Body of pancreas (tissue), 4 donors: Measurements from ENCODE around the gene CLK3.

Source experiments
- CTCF ChIP-seq, 7 experiments: fragments of 450-650 bp in 4 of 7; fragments of 200-600 bp in 3 of 7; sonication (generic) in 3 of 7; IDR thresholded peaks; one replicate each; pipeline ENCODE4 v1.5.1; 2016 to 2019; ENCODE audit warnings: antibody characterized with exemption in 7 of 7
- POLR2A ChIP-seq, 3 donors: fragments of 450-650 bp; IDR thresholded peaks; one replicate each; pipeline ENCODE4 v1.6.1; 2016; ENCODE audit warnings: antibody characterized with exemption in 3 of 3, mild to moderate bottlenecking in 2 of 3

GRCh38 chr15:74633781-74634180, 18.1 kb downstream of the CLK3 start:
- TF ChIP-seq CTCF (IDR thresholded peaks at IDR 0.05) (no peak), POLR2A (IDR thresholded peaks at IDR 0.05) (no peak)
